ENCODE results near the gene TMTC3. TPM values are rescaled to one million over a fixed set of nuclear protein-coding genes. Genes with fewer than 3 reads are reported as not detected.

The TMTC3 gene
- total and polyA plus RNA-seq, 4 donors = 3.0 to 28.2 (median 6.3) TPM

- DNase-seq (ENCODE audit: low spot score) = no peak
- Histone ChIP-seq H3K27ac (ENCODE audit: low read depth in 1 of 2, low read length in 2 of 2) (no peak overlapping the region), H3K4me3 (ENCODE audit: low read depth in 1 of 3, low read length in 3 of 3) (no peak overlapping the region), H3K9me3 (ENCODE audit: control insufficient read depth in 4 of 4, low read length in 3 of 4) (no peaks in the 10 kb centered on the region), H3K9ac (ENCODE audit: low read depth in 1 of 2, low read length in 2 of 2) (no peak overlapping the region), H3K36me3 (ENCODE audit: control insufficient read depth in 4 of 4, insufficient read depth in 3 of 4, low read depth in 1 of 4, low read length in 3 of 4) (no peaks in the 10 kb centered on the region), H3K4me1 (ENCODE audit: control insufficient read depth in 4 of 4, insufficient read depth in 4 of 4, low read length in 3 of 4) (no peaks in the 10 kb centered on the region), H3K27me3 (ENCODE audit: control insufficient read depth in 4 of 4, insufficient read depth in 4 of 4, low read length in 3 of 4) (no peaks in the 10 kb centered on the region)
- WGBS = 89% methylated on average over 1 of the region's 1 CpG
- TF ChIP-seq JUND (IDR thresholded peaks at IDR 0.05) = no peak
- no peak for TF ChIP-seq CTCF (IDR thresholded peaks at IDR 0.05; ENCODE audit: low read depth, low read length, missing input control)
- no peak for TF ChIP-seq FOXA1 (IDR thresholded peaks at IDR 0.05)
- no peak for TF ChIP-seq GABPA (IDR thresholded peaks at IDR 0.05 in 1 of 2, conservative IDR thresholded peaks at IDR 0.05 in 1 of 2)
- TF ChIP-seq ZBTB33 (IDR thresholded peaks at IDR 0.05) = no peak
- no peak for TF ChIP-seq SP1 (IDR thresholded peaks at IDR 0.05)
- no peak for TF ChIP-seq EGR1 (IDR thresholded peaks at IDR 0.05; ENCODE audit: low read depth in 2 of 2)
- no peak for TF ChIP-seq YY1 (IDR thresholded peaks at IDR 0.05)
These were observed 96.3 kb downstream of the TMTC3 start for GRCh38 chr12:88238406-88238805.

DNA sequence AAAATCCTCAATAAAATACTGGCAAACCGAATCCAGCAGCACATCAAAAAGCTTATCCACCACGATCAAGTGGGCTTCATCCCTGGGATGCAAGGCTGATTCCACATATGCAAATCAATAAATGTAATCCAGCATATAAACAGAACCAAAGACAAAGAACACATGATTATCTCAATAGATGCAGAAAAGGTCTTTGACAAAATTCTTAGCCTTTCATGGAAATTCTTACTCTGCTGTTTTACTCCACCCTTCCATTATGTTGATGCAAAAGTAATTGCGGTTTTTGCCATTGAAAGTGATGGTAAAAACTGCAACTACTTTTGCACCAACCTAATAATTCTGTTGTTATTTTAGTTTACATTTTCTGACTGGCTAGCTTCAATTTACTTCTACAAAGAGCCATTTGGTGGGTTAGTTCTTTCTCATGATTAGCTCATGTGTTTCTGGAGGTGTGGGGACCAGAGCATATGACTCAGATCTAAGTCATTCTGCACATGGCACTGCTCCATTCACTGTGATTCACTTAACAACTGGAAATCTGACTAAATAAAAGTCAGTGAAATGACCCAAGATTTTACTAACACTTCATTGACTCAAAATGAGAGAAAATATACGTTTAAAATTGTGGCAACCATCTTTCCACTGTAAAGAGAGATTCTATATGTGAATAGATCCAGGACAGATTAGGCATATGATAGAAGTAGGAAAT, 99.9 kb downstream of the TMTC3 start:
- H3K27ac ChIP-seq (ENCODE audit: low read depth in 1 of 2, low read length in 2 of 2) = no peak overlapping the region
- H3K27me3 ChIP-seq (ENCODE audit: control insufficient read depth in 4 of 4, insufficient read depth in 4 of 4, low read length in 3 of 4) = no peaks in the 10 kb centered on the region
- no peak for TF ChIP-seq JUND (IDR thresholded peaks at IDR 0.05)
- TF ChIP-seq YY1 (IDR thresholded peaks at IDR 0.05) = no peak
- no peak for TF ChIP-seq MAX (IDR thresholded peaks at IDR 0.05)
- no peak for TF ChIP-seq TAF1 (conservative IDR thresholded peaks at IDR 0.05)
- no peak for TF ChIP-seq SP1 (IDR thresholded peaks at IDR 0.05)
- TF ChIP-seq, protein P1, sequence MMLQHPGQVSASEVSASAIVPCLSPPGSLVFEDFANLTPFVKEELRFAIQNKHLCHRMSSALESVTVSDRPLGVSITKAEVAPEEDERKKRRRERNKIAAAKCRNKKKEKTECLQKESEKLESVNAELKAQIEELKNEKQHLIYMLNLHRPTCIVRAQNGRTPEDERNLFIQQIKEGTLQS (IDR thresholded peaks at IDR 0.05) = no peak
- TF ChIP-seq EGR1 (IDR thresholded peaks at IDR 0.05; ENCODE audit: low read depth in 2 of 2) = no peak
- no peak for TF ChIP-seq RAD21 (IDR thresholded peaks at IDR 0.05)
- no peak for TF ChIP-seq HNF4G (IDR thresholded peaks at IDR 0.05)
- no peak for TF ChIP-seq RXRA (IDR thresholded peaks at IDR 0.05)
- TF ChIP-seq, protein P2, sequence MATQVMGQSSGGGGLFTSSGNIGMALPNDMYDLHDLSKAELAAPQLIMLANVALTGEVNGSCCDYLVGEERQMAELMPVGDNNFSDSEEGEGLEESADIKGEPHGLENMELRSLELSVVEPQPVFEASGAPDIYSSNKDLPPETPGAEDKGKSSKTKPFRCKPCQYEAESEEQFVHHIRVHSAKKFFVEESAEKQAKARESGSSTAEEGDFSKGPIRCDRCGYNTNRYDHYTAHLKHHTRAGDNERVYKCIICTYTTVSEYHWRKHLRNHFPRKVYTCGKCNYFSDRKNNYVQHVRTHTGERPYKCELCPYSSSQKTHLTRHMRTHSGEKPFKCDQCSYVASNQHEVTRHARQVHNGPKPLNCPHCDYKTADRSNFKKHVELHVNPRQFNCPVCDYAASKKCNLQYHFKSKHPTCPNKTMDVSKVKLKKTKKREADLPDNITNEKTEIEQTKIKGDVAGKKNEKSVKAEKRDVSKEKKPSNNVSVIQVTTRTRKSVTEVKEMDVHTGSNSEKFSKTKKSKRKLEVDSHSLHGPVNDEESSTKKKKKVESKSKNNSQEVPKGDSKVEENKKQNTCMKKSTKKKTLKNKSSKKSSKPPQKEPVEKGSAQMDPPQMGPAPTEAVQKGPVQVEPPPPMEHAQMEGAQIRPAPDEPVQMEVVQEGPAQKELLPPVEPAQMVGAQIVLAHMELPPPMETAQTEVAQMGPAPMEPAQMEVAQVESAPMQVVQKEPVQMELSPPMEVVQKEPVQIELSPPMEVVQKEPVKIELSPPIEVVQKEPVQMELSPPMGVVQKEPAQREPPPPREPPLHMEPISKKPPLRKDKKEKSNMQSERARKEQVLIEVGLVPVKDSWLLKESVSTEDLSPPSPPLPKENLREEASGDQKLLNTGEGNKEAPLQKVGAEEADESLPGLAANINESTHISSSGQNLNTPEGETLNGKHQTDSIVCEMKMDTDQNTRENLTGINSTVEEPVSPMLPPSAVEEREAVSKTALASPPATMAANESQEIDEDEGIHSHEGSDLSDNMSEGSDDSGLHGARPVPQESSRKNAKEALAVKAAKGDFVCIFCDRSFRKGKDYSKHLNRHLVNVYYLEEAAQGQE (IDR thresholded peaks at IDR 0.05) = no peak
- no peak for TF ChIP-seq FOXA2 (IDR thresholded peaks at IDR 0.05)
- TF ChIP-seq ZBTB33 (IDR thresholded peaks at IDR 0.05) = no peak
- TF ChIP-seq GABPA (IDR thresholded peaks at IDR 0.05 in 1 of 2, conservative IDR thresholded peaks at IDR 0.05 in 1 of 2) = no peak
- no peak for TF ChIP-seq CTCF (IDR thresholded peaks at IDR 0.05; ENCODE audit: low read depth, low read length, missing input control)
- no peak for DNase-seq (ENCODE audit: low spot score)
- no peaks in the 10 kb centered on the region for H3K36me3 ChIP-seq (ENCODE audit: control insufficient read depth in 4 of 4, insufficient read depth in 3 of 4, low read depth in 1 of 4, low read length in 3 of 4)
- no peak overlapping the region for H3K9ac ChIP-seq (ENCODE audit: low read depth in 1 of 2, low read length in 2 of 2)
- H3K4me1 ChIP-seq (ENCODE audit: control insufficient read depth in 4 of 4, insufficient read depth in 4 of 4, low read length in 3 of 4) = no peaks in the 10 kb centered on the region
- 89% methylated on average over 4 of the region's 4 CpGs for WGBS
- no peaks in the 10 kb centered on the region for H3K9me3 ChIP-seq (ENCODE audit: control insufficient read depth in 4 of 4, low read length in 3 of 4)
- no peak overlapping the region for H3K4me3 ChIP-seq (ENCODE audit: low read depth in 1 of 3, low read length in 3 of 3)

Data from liver (tissue), 9 donors.